Spleen (tissue), 11 donors: ENCODE measurements around the gene ALOXE3. TPM values are rescaled to one million over a fixed set of nuclear protein-coding genes. Genes with fewer than 3 reads are reported as not detected.

Source experiments
- DNase-seq: peaks from one replicate; pipeline ENCODE4 v3.0.0-alpha.2; 2020
- H3K27ac ChIP-seq, 8 donors: fragments of 200-600 bp; sonication (generic) in 7 of 8; 1 replicate in 4 of 8; 2 replicates in 4 of 8; pipeline versions ENCODE4 v1.5.0 to v1.8.0; 2016 to 2021; ENCODE audit warnings: inconsistent platforms in 4 of 8, mild to moderate bottlenecking in 4 of 8, moderate library complexity in 1 of 8
- H3K27me3 ChIP-seq, 7 donors: fragments of 200-600 bp; sonication (generic) in 6 of 7; replicated peaks in 1 of 7; 1 replicate in 4 of 7; 2 replicates in 3 of 7; pipeline versions ENCODE4 v1.5.0 to v1.8.0; 2016 to 2021; ENCODE audit warnings: inconsistent platforms in 3 of 7, mild to moderate bottlenecking in 1 of 7
- H3K36me3 ChIP-seq, 6 donors: fragments of 200-600 bp; sonication (generic) in 5 of 6; 1 replicate in 4 of 6; 2 replicates in 2 of 6; pipeline versions ENCODE4 v1.5.0 to v1.8.0; 2016 to 2021; ENCODE audit warnings: inconsistent platforms in 2 of 6
- H3K4me1 ChIP-seq, 6 donors: fragments of 200-600 bp; sonication (generic) in 5 of 6; 1 replicate in 3 of 6; 2 replicates in 3 of 6; pipeline versions ENCODE4 v1.5.0 to v1.8.0; 2016 to 2021; ENCODE audit warnings: inconsistent platforms in 3 of 6
- H3K4me3 ChIP-seq, 8 donors: fragments of 200-600 bp; sonication (generic) in 7 of 8; 1 replicate in 4 of 8; 2 replicates in 4 of 8; pipeline versions ENCODE4 v1.5.0 to v1.8.0; 2016 to 2021; ENCODE audit warnings: inconsistent platforms in 4 of 8, mild to moderate bottlenecking in 4 of 8, moderate library complexity in 2 of 8
- H3K9me3 ChIP-seq, 8 donors: fragments of 200-600 bp; sonication (generic) in 7 of 8; 1 replicate in 4 of 8; 2 replicates in 4 of 8; pipeline versions ENCODE4 v1.5.0 to v1.8.0; 2016 to 2021; ENCODE audit warnings: inconsistent platforms in 4 of 8
- POLR2A ChIP-seq, 3 donors: fragments of 450-650 bp; IDR thresholded peaks; one replicate each; pipeline ENCODE4 v1.5.1; 2017; ENCODE audit warnings: antibody characterized with exemption in 3 of 3, mild to moderate bottlenecking in 1 of 3
- POLR2AphosphoS5 ChIP-seq, 3 donors: sonication (generic); formaldehyde crosslinking; IDR thresholded peaks; one replicate each; pipeline ENCODE4 v1.5.1; 2017; ENCODE audit warnings: antibody characterized with exemption in 3 of 3
- WGBS, 5 donors: extraction: QIAGEN DNeasy Blood & Tissue Kit in 3 of 5; methylation state at CpG; one replicate each; pipeline versions ENCODE4 v1.1.5 to v1.1.7; 2013 to 2018; 5-methylcytosine and 5-hydroxymethylcytosine counted together
- intact Hi-C: fragments of 100-400 bp; cut with DNase I; formaldehyde crosslinking; loops from one replicate; pipeline ENCODE4 v1.15.0; 2023; ENCODE audit warnings: low total_unique reads
- polyA plus RNA-seq, 3 donors: library from polyadenylated mRNA; stranded (reverse); fragments of 200-250 nt; gene quantifications; one replicate each; pipeline ENCODE4 v1.2.1, GENCODE V29; 2013
- total RNA-seq, 7 donors: library from RNA; depleted of rRNA in 3 of 7; stranded (reverse); fragments of >200 nt in 3 of 7; fragmentation: NEBNext Ultra II Directional in 4 of 7; extraction: Animal tissue kit (Norgen Biotek cat#: 25700) in 4 of 7; gene quantifications; one replicate each; pipeline versions ENCODE4 v1.1.0 to v1.2.1, GENCODE V29; 2016 to 2021
- TF ChIP-seq, protein P1 (sequence below), 11 experiments: fragments of 200-600 bp in 7 of 11; fragments of 450-650 bp in 4 of 11; sonication (generic) in 4 of 11; IDR thresholded peaks in 8 of 11; conservative IDR thresholded peaks in 3 of 11; 1 replicate in 7 of 11; 2 replicates in 4 of 11; pipeline versions ENCODE4 v1.4.0 to v1.8.0; 2016 to 2021; ENCODE audit warnings: antibody characterized with exemption in 11 of 11, inconsistent platforms in 4 of 11, mild to moderate bottlenecking in 1 of 11
- donor health status: healthy with polysubstance abuse.
- donor health status: DM: no; HTN: no; CAD: no; lungs with moderate emphysema.
- donor health status: DM: no; HTN: no; CAD: no.
- donor health status: Bipolar disorder and iron deficiency.
- donor health status: healthy.
- donor health status: DM: no; HTN: no; CAD: no.
- donor health status: DM: yes; HTN: yes; CAD: no.

Gene ALOXE3
- total and polyA plus RNA-seq, 10 donors: 0.03 TPM; not detected in 9

- DNase-seq: no peak
- peaks cover 0 to 86% (median 45%) of the 10 kb centered on the region in 7 donors for H3K27me3 ChIP-seq
- H3K9me3 ChIP-seq: no peaks in the 10 kb centered on the region
- H3K36me3 ChIP-seq: no peaks in the 10 kb centered on the region
- no peak for TF ChIP-seq POLR2A (IDR thresholded peaks at IDR 0.05)
- TF ChIP-seq, protein P1, sequence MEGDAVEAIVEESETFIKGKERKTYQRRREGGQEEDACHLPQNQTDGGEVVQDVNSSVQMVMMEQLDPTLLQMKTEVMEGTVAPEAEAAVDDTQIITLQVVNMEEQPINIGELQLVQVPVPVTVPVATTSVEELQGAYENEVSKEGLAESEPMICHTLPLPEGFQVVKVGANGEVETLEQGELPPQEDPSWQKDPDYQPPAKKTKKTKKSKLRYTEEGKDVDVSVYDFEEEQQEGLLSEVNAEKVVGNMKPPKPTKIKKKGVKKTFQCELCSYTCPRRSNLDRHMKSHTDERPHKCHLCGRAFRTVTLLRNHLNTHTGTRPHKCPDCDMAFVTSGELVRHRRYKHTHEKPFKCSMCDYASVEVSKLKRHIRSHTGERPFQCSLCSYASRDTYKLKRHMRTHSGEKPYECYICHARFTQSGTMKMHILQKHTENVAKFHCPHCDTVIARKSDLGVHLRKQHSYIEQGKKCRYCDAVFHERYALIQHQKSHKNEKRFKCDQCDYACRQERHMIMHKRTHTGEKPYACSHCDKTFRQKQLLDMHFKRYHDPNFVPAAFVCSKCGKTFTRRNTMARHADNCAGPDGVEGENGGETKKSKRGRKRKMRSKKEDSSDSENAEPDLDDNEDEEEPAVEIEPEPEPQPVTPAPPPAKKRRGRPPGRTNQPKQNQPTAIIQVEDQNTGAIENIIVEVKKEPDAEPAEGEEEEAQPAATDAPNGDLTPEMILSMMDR (IDR thresholded peaks at IDR 0.05 in 8 of 11, conservative IDR thresholded peaks at IDR 0.05 in 3 of 11): no peak
- H3K4me3 ChIP-seq: no peak overlapping the region
- peaks cover 31 to 53% (median 47%) of the 10 kb centered on the region in 6 donors for H3K4me1 ChIP-seq
- intact Hi-C loops: no loop called here
- 45 to 77% (median 49%) methylated on average over 18 of the region's 18 CpGs for WGBS, 5 donors
- no peak overlapping the region for H3K27ac ChIP-seq
Measured at GRCh38 chr17:8116776-8117175, 1.5 kb downstream of the ALOXE3 start.

DNA sequence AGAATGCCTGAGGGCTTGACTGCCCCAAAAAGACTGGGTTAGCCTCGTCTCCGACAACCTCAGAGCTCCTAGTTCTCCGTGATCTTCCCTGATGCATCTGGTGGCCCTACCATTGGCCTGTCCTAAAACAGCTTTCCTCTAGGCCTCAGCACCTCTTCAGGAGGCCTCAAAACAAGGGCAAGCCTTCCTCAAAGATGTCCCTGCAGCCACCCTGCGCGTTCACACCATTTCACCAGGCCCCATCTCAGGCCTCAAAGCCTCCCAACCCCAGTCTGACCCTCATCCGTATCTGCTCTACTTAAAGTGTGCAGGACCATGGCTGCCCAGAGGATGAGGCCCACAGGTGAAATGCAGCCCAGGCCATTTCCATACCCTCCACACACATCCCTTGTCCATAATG is 7.4 kb downstream of the ALOXE3 start:
- 92 to 97% (median 94%) methylated on average over 6 of the region's 6 CpGs for WGBS, 5 donors
- Histone ChIP-seq H3K27me3 (peaks cover 0 to 80% (median 49%) of the 10 kb centered on the region in 7 donors), H3K36me3 (no peaks in the 10 kb centered on the region), H3K4me3 (no peak overlapping the region), H3K4me1 (peaks cover 6 to 16% (median 11%) of the 10 kb centered on the region in 6 donors), H3K27ac (no peak overlapping the region), H3K9me3 (no peaks in the 10 kb centered on the region)
- no peak for TF ChIP-seq POLR2A (IDR thresholded peaks at IDR 0.05)
- TF ChIP-seq, protein P1 (IDR thresholded peaks at IDR 0.05 in 8 of 11, conservative IDR thresholded peaks at IDR 0.05 in 3 of 11): no peak
- no peak for TF ChIP-seq POLR2AphosphoS5 (IDR thresholded peaks at IDR 0.05)
- intact Hi-C loops: no loop called here
- no peak for DNase-seq

DNA sequence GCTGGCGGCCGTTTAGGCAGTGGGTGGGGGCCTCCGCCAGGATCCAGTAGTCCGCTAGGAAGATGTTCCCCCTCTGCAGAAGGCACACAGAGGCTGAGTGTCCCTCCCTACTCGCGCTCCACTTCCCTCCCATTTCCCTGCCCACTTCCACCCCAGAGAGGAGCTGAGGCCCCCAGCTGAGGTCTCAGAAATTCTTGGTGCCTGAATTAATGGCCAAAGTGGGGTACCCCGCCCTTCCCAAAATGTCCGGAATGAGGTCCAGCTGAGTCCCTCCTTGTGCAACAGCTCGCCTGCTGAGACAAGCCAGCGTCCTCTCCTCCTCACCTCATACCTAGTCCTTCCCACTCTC is 7.9 kb downstream of the ALOXE3 start:
- peaks cover 6 to 16% (median 11%) of the 10 kb centered on the region in 6 donors for H3K4me1 ChIP-seq
- H3K9me3 ChIP-seq: no peaks in the 10 kb centered on the region
- WGBS, 5 donors: 23 to 43% (median 30%) methylated on average over 6 to 10 of the region's 10 CpGs
- intact Hi-C loops: no loop called here
- H3K27ac ChIP-seq: no peak overlapping the region
- no peak for DNase-seq
- TF ChIP-seq, protein P1 (IDR thresholded peaks at IDR 0.05 in 8 of 11, conservative IDR thresholded peaks at IDR 0.05 in 3 of 11): peak in 4 of 11 experiments; percentile 3 to 49 (median 24)
- TF ChIP-seq POLR2AphosphoS5 (IDR thresholded peaks at IDR 0.05): no peak
- no peak for TF ChIP-seq POLR2A (IDR thresholded peaks at IDR 0.05)
- peak overlapping the region in 5 of 8 donors; percentile 27 to 67 (median 37) for H3K4me3 ChIP-seq
- H3K27me3 ChIP-seq: peaks cover 0 to 75% (median 49%) of the 10 kb centered on the region in 7 donors
- H3K36me3 ChIP-seq: no peaks in the 10 kb centered on the region

DNA sequence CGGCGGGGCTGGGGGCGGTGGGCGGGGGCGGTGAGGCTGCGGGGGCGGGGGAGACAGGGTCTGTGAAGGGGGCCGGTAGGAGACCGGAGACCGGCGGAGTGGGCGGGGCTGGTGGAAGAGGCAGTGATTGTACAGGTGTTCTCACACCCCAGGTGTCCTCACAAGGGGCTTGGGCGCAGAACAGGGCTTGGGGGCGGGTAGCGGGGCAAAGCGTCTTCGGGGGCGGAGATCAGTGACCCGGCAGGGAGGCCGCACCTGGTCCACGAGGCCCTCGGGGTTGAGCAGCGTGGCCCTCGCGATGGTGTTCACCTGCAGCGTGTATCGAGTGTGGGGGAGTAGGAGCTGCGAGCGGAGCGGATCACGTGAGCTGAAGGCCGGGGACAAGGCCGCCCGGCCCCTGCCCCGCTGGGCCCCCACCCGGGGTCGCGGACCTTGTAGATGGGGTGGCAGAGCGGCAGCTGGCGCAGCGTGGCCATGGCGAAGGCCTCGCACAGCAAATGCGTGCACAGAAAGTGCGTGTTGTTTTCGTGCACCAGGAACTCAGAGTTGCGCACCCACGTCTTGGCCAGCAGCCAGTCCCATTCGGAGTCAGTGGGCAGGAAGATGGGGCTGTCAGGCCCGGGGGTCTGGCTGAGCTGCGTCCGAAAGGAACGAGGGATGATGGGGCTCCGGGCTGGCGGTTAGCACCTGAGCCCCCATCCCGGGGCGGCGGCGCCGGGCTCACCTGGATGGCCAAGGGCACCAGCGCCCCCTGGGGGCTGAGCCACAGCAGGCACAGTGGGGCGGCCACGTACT is 8.5 kb downstream of the ALOXE3 start:
- Histone ChIP-seq H3K4me1 (peaks cover 6 to 16% (median 11%) of the 10 kb centered on the region in 6 donors), H3K4me3 (peak overlapping the region; percentile 11 to 67 (median 34)), H3K27me3 (peaks cover 0 to 69% (median 46%) of the 10 kb centered on the region in 7 donors), H3K9me3 (no peaks in the 10 kb centered on the region), H3K36me3 (no peaks in the 10 kb centered on the region), H3K27ac (no peak overlapping the region)
- TF ChIP-seq POLR2A (IDR thresholded peaks at IDR 0.05) (no peak), POLR2AphosphoS5 (IDR thresholded peaks at IDR 0.05) (peak in 2 of 3 donors; percentile 10 to 63)
- TF ChIP-seq, protein P1 (IDR thresholded peaks at IDR 0.05 in 8 of 11, conservative IDR thresholded peaks at IDR 0.05 in 3 of 11): peak; percentile 60 to 95 (median 89)
- WGBS, 5 donors: 12 to 26% (median 18%) methylated on average over 34 to 63 of the region's 63 CpGs
- intact Hi-C loops: no loop called here
- peak; percentile 94 for DNase-seq
